Measurements from ENCODE around the gene HRK.

HRK gene

GRCh38 chr12:116897476-116897875 lies 16.2 kb upstream of the HRK start:
- no peak for DNase-seq

- DNase-seq, result no peak
These were observed 15.2 kb upstream of the HRK start for GRCh38 chr12:116896411-116896924.

- no peak for DNase-seq
These were observed 13.7 kb upstream of the HRK start for GRCh38 chr12:116894913-116895312.

DNA sequence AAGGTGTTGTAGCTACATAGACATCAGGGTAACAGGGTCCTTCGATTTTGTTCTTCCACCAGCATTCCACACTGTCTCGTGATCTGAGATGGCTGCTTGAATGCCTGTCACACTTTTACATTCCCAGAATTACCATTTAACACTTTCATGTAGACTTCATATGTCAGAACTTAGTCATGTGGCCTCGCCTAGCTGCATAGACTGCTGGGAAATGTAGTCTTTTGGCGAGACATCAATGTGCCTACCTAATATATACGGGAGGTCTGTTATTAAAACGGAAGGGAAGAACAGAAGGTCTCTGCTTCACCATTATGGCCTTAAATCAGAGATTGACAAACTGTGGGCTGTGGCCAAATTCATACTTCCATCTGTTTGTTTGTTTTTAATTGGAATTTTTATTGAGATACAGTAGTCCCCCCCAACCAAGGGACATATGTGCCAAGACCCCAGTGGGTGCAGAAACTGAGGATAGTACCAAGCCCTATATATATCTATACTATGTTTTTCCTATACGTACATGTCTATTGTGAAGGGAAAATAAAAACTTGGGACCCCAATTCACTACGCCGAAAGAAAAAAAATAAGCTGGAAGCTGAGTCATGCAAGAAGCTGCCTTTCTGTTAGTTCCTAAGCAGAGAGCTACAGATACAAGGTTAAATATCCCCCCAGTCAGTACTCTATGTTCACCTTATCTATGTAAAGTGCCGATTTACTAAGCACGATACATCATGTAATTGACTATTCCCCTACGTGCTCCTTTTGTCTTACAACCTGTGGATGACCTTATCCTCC lies 11.3 kb upstream of the HRK start:
- DNase-seq, result no peak

GRCh38 chr12:116891019-116891418 lies 9.8 kb upstream of the HRK start:
- no peak for DNase-seq

DNA sequence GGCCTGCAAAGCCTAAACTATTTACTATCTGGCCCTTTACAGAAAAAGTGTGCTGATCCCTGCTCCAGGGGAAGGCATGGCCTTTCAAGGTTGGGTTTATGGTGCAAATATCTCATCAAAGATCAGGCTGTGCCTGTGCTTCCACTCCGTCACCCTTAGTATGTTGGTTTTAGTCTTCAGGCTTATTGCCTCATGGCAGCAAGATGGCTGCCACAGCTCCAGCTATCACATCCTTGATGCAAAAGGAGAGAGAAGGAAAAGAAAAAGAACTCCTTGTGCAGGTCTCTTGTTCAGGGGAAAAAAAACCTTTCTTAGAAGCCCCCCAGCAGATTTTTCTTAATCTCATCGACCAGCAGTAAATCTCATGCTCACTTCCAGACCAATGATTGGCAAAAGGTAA lies 9.1 kb upstream of the HRK start:
- DNase-seq, result no peak

GRCh38 chr12:116887897-116888296 lies 6.7 kb upstream of the HRK start:
- DNase-seq, result no peak

DNA sequence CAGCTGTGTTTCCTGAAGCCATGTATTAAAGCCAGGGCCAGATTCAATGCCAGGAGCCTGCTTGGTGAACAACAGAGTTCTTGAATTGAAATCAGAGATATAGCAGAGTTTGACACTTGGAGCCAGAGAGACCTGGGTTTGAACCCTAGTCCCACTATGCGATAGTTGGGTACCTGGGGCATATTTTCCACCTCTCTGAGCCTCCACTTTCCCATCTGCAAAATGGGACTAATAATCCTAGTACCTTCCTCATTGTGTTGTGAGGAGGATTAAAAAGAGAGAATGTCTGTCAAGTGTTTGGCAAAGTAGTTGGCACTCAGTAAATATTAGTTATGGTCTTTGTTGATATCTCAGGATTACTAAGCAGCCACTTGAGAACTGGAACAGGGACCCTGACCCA lies 6.0 kb upstream of the HRK start:
- no peak for DNase-seq

DNA sequence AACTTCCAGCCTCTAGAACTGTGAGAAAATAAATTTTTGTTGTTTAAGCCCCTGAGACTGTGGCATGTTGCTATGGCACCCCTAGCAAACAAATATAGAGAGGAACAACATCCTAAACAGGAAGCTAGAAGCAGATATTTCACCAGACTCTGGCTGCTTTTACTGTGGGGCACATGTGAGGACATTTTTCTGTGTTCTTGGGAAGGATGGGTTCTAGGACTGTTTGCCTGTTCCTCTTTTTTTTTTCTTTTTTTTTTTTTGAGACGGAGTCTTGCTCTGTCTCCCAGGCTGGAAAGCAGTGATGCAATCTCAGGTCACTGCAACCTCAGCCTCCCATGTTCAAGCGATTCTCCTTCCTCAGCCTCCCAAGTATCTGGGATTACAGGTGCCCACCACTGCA lies 4.2 kb upstream of the HRK start:
- DNase-seq, result peak; percentile 51 to 56

DNA sequence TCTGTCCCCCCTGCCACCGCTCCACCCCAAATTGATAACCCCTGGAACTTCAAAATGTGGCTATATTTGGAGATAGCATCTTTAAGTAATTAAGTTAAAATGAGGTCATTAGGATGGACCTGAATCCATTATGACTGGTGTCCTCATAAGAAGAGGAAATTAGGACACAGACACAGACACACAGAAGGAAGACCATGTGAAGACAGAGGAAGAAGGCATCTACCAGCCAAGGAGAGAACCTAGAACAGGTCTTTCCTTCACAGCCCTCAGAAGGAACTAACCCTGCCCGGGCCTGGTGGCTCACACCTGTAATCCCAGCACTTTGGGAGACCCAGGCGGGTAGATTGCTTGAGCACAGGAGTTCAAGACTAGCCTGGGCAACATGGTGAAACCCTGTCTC lies 3.6 kb upstream of the HRK start:
- no peak for DNase-seq

GRCh38 chr12:116882742-116883141 lies 1.5 kb upstream of the HRK start:
- no peak for DNase-seq

GRCh38 chr12:116881877-116882507 lies 751 bp upstream of the HRK start:
- DNase-seq, result no peak

DNA sequence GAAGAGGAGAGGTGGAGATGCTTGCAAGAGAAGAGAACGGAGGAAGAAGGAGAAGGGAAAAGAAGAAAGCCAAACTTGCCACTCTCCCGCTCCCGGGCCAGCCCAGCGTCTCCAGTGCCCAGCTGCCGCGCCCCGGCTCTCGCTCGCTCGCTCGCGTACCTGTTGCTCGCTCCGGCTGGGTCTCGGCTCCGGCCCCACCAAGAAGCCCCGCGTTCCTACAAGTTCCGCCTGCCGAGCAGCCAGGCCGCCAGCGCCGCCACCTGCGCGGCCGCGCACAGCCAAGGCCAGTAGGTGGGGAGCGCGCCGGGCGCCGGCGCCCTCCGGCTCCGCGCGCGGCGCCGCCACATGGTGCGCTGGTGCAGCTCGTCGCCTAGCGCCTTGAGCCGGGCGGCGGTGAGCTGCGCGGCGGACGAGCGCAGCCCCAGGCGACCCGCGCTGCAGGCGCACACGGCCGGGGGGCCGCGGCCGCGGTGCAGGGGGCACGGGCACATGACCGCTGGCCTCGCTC lies 370 bp downstream of the HRK start:
- DNase-seq, result no peak

GRCh38 chr12:116880213-116880816 lies 926 bp downstream of the HRK start:
- no peak for DNase-seq

- no peak for DNase-seq
These were observed 1.6 kb downstream of the HRK start for GRCh38 chr12:116879509-116880212.

GRCh38 chr12:116878567-116879508 lies 2.4 kb downstream of the HRK start:
- DNase-seq, result peak in 1 of 2 experiments; percentile 16

- no peak for DNase-seq
These were observed 4.9 kb downstream of the HRK start for GRCh38 chr12:116876151-116876869.

DNA sequence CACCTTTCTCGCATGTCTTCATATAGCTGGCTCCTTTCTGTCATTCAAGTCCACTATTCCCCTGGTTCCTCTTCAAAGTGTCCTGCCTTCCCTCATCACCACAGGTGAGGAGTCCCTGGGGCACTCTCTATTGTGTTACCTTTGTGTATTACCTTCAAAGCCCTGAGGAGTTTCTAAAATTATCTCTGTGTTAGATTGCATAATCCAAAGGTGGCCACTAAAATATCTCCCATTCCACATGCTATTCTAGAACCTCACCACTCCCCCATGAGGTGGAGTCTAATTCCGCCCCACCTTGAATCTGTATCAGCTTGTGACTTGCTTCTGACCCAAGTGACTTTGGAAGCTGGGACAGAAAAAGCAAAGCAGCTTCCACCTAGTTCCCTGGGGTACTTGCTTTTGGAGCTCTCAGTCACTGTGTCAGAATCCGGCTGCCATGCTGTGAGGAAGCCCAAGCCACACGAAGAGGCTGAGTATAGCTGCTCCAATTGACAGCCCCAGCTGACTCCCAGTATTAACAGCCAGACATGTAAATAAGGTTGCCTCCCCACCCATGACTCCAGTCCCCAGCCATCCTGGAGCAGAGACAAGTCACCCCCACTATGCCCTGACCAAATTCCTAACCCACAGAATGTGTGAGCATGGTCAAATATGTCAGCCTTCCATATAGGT lies 6.8 kb downstream of the HRK start:
- no peak for DNase-seq

- no peak for DNase-seq
These were observed 10.9 kb downstream of the HRK start for GRCh38 chr12:116870306-116870705.

DNA sequence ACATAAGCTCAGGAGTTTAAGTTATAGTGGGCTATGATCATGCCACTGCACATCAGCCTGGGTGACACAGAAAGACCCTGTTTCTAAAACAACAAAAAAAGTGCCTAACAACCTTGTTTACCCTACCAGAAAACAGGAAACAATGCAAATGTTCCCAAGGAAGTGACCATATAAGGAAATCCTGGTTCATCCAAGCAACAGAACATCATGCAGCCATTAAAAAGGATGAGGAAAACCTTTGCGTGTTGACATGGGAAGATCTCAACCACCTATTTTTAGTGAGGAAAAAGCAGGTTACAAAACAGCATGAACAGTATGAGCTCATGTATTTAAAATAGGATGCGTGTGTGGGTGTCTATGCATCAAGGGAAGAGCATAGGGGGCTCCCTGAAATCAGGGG lies 13.7 kb downstream of the HRK start:
- DNase-seq, result no peak
